Activated CD4-positive, alpha-beta T cell treated with anti-CD3 and anti-CD28 coated beads, Interleukin-2, amount 10 ng/mL, durations not matched to agents 24 days and 14 days (primary cell): ENCODE data around the gene TNIP1. TPM values are rescaled to one million over a fixed set of nuclear protein-coding genes. Genes with fewer than 3 reads are reported as not detected.

ENCODE experiments used
- DNase-seq: peaks from one replicate; pipeline ENCODE4 v3.0.0; 2022
- H3K27ac Mint-ChIP-seq: one replicate; pipeline ENCODE4 v1.8.0; 2022; ENCODE audit warnings: mild to moderate bottlenecking, mixed read lengths
- H3K27me3 Mint-ChIP-seq: one replicate; pipeline ENCODE4 v1.8.0; 2022; ENCODE audit warnings: mixed read lengths
- H3K36me3 Mint-ChIP-seq: one replicate; pipeline ENCODE4 v1.8.0; 2022; ENCODE audit warnings: low read depth, mild to moderate bottlenecking, mixed read lengths
- H3K4me1 Mint-ChIP-seq: one replicate; pipeline ENCODE4 v1.8.0; 2021; ENCODE audit warnings: mixed read lengths
- H3K4me3 Mint-ChIP-seq: one replicate; pipeline ENCODE4 v1.8.0; 2022; ENCODE audit warnings: mild to moderate bottlenecking, moderate library complexity, mixed read lengths
- H3K9me3 Mint-ChIP-seq: one replicate; pipeline ENCODE4 v1.8.0; 2021; ENCODE audit warnings: mixed read lengths
- intact Hi-C: fragments of 100-400 bp; cut with micrococcal nuclease; formaldehyde crosslinking; loops from one replicate; pipeline ENCODE4 v1.15.1; 2023
- total RNA-seq: library from RNA; stranded (reverse); gene quantifications from 2 replicates; pipeline ENCODE4 v1.2.3, GENCODE V29; 2022

TNIP1 gene
- total RNA-seq, 1 donor from 2014 or later: 345 TPM

GRCh38 chr5:151086192-151086869 is 5.5 kb upstream of the TNIP1 start:
- Mint-ChIP-seq H3K4me3 (peak overlapping the region; percentile 86), H3K9me3 (no peaks in the 10 kb centered on the region), H3K4me1 (peaks cover 62% of the 10 kb centered on the region), H3K27ac (peak overlapping the region; percentile 85), H3K36me3 (peaks cover 13% of the 10 kb centered on the region), H3K27me3 (no peaks in the 10 kb centered on the region)
- DNase-seq: peak; percentile 67
- intact Hi-C loops: loop anchor here (1.0 to 10.0 kb wide), 4 partner anchors 8 to 1742 kb away; partner anchors contain the start of gene GRPEL2

- peak; percentile 86 for DNase-seq
- Mint-ChIP-seq H3K36me3 (peaks cover 13% of the 10 kb centered on the region), H3K27me3 (no peaks in the 10 kb centered on the region), H3K9me3 (no peaks in the 10 kb centered on the region), H3K4me3 (peak overlapping the region; percentile 86), H3K27ac (peak overlapping the region; percentile 85), H3K4me1 (peaks cover 58% of the 10 kb centered on the region)
- intact Hi-C loops: loop anchor here (1.0 to 10.0 kb wide), 4 partner anchors 9 to 1741 kb away; partner anchors contain the start of gene GRPEL2
These were observed 4.7 kb upstream of the TNIP1 start for GRCh38 chr5:151085517-151086041.

- no peaks in the 10 kb centered on the region for H3K9me3 Mint-ChIP-seq
- H3K4me3 Mint-ChIP-seq: peak overlapping the region; percentile 86
- DNase-seq: no peak
- H3K27ac Mint-ChIP-seq: peak overlapping the region; percentile 85
- peaks cover 23% of the 10 kb centered on the region for H3K36me3 Mint-ChIP-seq
- intact Hi-C loops: loop anchor here (5.0 to 10.0 kb wide), 4 partner anchors 302 to 1740 kb away; partner anchors contain the start of genes G3BP1, GRPEL2 and RBM22
- H3K27me3 Mint-ChIP-seq: no peaks in the 10 kb centered on the region
- peaks cover 61% of the 10 kb centered on the region for H3K4me1 Mint-ChIP-seq
These were observed 3.5 kb upstream of the TNIP1 start for GRCh38 chr5:151084363-151084762.

- Mint-ChIP-seq H3K27me3 (no peaks in the 10 kb centered on the region), H3K36me3 (peaks cover 32% of the 10 kb centered on the region), H3K4me3 (peak overlapping the region; percentile 86), H3K9me3 (no peaks in the 10 kb centered on the region), H3K4me1 (peaks cover 68% of the 10 kb centered on the region), H3K27ac (peak overlapping the region; percentile 85)
- peak; percentile 90 for DNase-seq
- intact Hi-C loops: loop anchor here (2.0 to 10.0 kb wide), 5 partner anchors 132 to 1738 kb away; partner anchors contain the start of genes G3BP1, GRPEL2 and RBM22
These were observed 2.3 kb upstream of the TNIP1 start for GRCh38 chr5:151083081-151083676.

GRCh38 chr5:151082282-151082902 is 1.6 kb upstream of the TNIP1 start:
- peaks cover 71% of the 10 kb centered on the region for H3K4me1 Mint-ChIP-seq
- H3K27me3 Mint-ChIP-seq: no peaks in the 10 kb centered on the region
- H3K4me3 Mint-ChIP-seq: peak overlapping the region; percentile 86
- H3K9me3 Mint-ChIP-seq: no peaks in the 10 kb centered on the region
- H3K36me3 Mint-ChIP-seq: peaks cover 40% of the 10 kb centered on the region
- H3K27ac Mint-ChIP-seq: peak overlapping the region; percentile 85
- intact Hi-C loops: loop anchor here (2.0 to 10.0 kb wide), 5 partner anchors 132 to 1738 kb away; partner anchors contain the start of genes G3BP1, GRPEL2 and RBM22
- no peak for DNase-seq

- intact Hi-C loops: loop anchor here (2.0 to 10.0 kb wide), 5 partner anchors 133 to 1737 kb away; partner anchors contain the start of genes G3BP1, GRPEL2 and RBM22
- H3K9me3 Mint-ChIP-seq: no peaks in the 10 kb centered on the region
- peaks cover 74% of the 10 kb centered on the region for H3K4me1 Mint-ChIP-seq
- peaks cover 47% of the 10 kb centered on the region for H3K36me3 Mint-ChIP-seq
- no peaks in the 10 kb centered on the region for H3K27me3 Mint-ChIP-seq
- no peak for DNase-seq
- peak overlapping the region; percentile 86 for H3K4me3 Mint-ChIP-seq
- H3K27ac Mint-ChIP-seq: peak overlapping the region; percentile 93
These were observed 822 bp upstream of the TNIP1 start for GRCh38 chr5:151081431-151082281.

GRCh38 chr5:151079838-151080612 is 809 bp downstream of the TNIP1 start:
- H3K4me1 Mint-ChIP-seq: peaks cover 76% of the 10 kb centered on the region
- H3K27me3 Mint-ChIP-seq: no peaks in the 10 kb centered on the region
- H3K27ac Mint-ChIP-seq: peak overlapping the region; percentile 94
- no peaks in the 10 kb centered on the region for H3K9me3 Mint-ChIP-seq
- peaks cover 58% of the 10 kb centered on the region for H3K36me3 Mint-ChIP-seq
- DNase-seq: peak; percentile 71
- peak overlapping the region; percentile 82 for H3K4me3 Mint-ChIP-seq
- intact Hi-C loops: loop anchor here (2.0 to 10.0 kb wide), 5 partner anchors 173 to 1735 kb away; partner anchors contain the start of genes G3BP1, GM2A, GRPEL2 and RBM22

GRCh38 chr5:151078490-151079262 is 2.2 kb downstream of the TNIP1 start:
- intact Hi-C loops: loop anchor here (1.0 to 2.0 kb wide), 6 partner anchors 9 to 174 kb away; partner anchors contain the start of gene GM2A
- Mint-ChIP-seq H3K27me3 (no peaks in the 10 kb centered on the region), H3K36me3 (peaks cover 65% of the 10 kb centered on the region)

GRCh38 chr5:151077967-151078366 is 2.9 kb downstream of the TNIP1 start:
- Mint-ChIP-seq H3K36me3 (peaks cover 71% of the 10 kb centered on the region), H3K4me3 (peak overlapping the region; percentile 82), H3K27me3 (no peaks in the 10 kb centered on the region), H3K9me3 (no peaks in the 10 kb centered on the region), H3K27ac (peak overlapping the region; percentile 94), H3K4me1 (peaks cover 59% of the 10 kb centered on the region)
- no peak for DNase-seq
- intact Hi-C loops: loop anchor here (1.0 to 2.0 kb wide), 6 partner anchors 9 to 175 kb away; partner anchors contain the start of gene GM2A

More at GRCh38 chr5:151078490-151079262, 2.2 kb downstream of the TNIP1 start:
- Mint-ChIP-seq H3K4me3 (peak overlapping the region; percentile 82), H3K9me3 (no peaks in the 10 kb centered on the region), H3K4me1 (peaks cover 65% of the 10 kb centered on the region), H3K27ac (peak overlapping the region; percentile 94)
- peak; percentile 88 for DNase-seq

- Mint-ChIP-seq H3K36me3 (peaks cover 73% of the 10 kb centered on the region), H3K27ac (peak overlapping the region; percentile 94), H3K9me3 (no peaks in the 10 kb centered on the region), H3K27me3 (no peaks in the 10 kb centered on the region), H3K4me3 (peak overlapping the region; percentile 82), H3K4me1 (peaks cover 55% of the 10 kb centered on the region)
- DNase-seq: no peak
- intact Hi-C loops: no loop called here
These were observed 3.4 kb downstream of the TNIP1 start for GRCh38 chr5:151077419-151077818.

GRCh38 chr5:151076616-151077015 is 4.2 kb downstream of the TNIP1 start:
- Mint-ChIP-seq H3K27ac (peak overlapping the region; percentile 94), H3K36me3 (peaks cover 79% of the 10 kb centered on the region), H3K4me1 (peaks cover 60% of the 10 kb centered on the region), H3K4me3 (peak overlapping the region; percentile 82), H3K9me3 (no peaks in the 10 kb centered on the region), H3K27me3 (no peaks in the 10 kb centered on the region)
- intact Hi-C loops: no loop called here
- no peak for DNase-seq
